Measurements from ENCODE around the gene ALOX12B.
A peak's percentile ranks its signal among the peaks of the same experiment; 100 is the strongest.

The ALOX12B gene

GRCh38 chr17:8075081-8075480, 12.4 kb downstream of the ALOX12B start:
- Histone ChIP-seq H3K9me3 (ENCODE audit: severe bottlenecking) (no peaks in the 10 kb centered on the region), H3K27me3 (ENCODE audit: insufficient read depth, poor library complexity, severe bottlenecking) (no peaks in the 10 kb centered on the region), H3K36me3 (ENCODE audit: low read depth) (no peaks in the 10 kb centered on the region), H3K4me3 (ENCODE audit: severe bottlenecking) (no peak overlapping the region), H3K4me1 (ENCODE audit: insufficient read depth, poor library complexity, severe bottlenecking) (no peaks in the 10 kb centered on the region), H3K27ac (ENCODE audit: poor library complexity, severe bottlenecking) (no peak overlapping the region)
- ATAC-seq (ENCODE audit: low read depth) (no peak), DNase-seq (ENCODE audit: low spot score) (no peak)
- no peak for TF ChIP-seq CTCF (IDR thresholded peaks at IDR 0.05; ENCODE audit: poor library complexity, severe bottlenecking)

- Histone ChIP-seq H3K36me3 (ENCODE audit: low read depth) (no peaks in the 10 kb centered on the region), H3K27ac (ENCODE audit: poor library complexity, severe bottlenecking) (no peak overlapping the region), H3K9me3 (ENCODE audit: severe bottlenecking) (no peaks in the 10 kb centered on the region), H3K4me1 (ENCODE audit: insufficient read depth, poor library complexity, severe bottlenecking) (no peaks in the 10 kb centered on the region), H3K27me3 (ENCODE audit: insufficient read depth, poor library complexity, severe bottlenecking) (no peaks in the 10 kb centered on the region), H3K4me3 (ENCODE audit: severe bottlenecking) (no peak overlapping the region)
- TF ChIP-seq CTCF (IDR thresholded peaks at IDR 0.05; ENCODE audit: poor library complexity, severe bottlenecking): no peak
- DNase-seq (ENCODE audit: low spot score) (no peak), ATAC-seq (ENCODE audit: low read depth) (no peak)
Measured at GRCh38 chr17:8074554-8074953, 13.0 kb downstream of the ALOX12B start.

- peak; percentile 78 for ATAC-seq (ENCODE audit: low read depth)
- H3K27ac ChIP-seq (ENCODE audit: poor library complexity, severe bottlenecking): no peak overlapping the region
- H3K4me3 ChIP-seq (ENCODE audit: severe bottlenecking): peak overlapping the region; percentile 8
- H3K4me1 ChIP-seq (ENCODE audit: insufficient read depth, poor library complexity, severe bottlenecking): no peaks in the 10 kb centered on the region
- TF ChIP-seq CTCF (IDR thresholded peaks at IDR 0.05; ENCODE audit: poor library complexity, severe bottlenecking): peak; percentile 87
- no peaks in the 10 kb centered on the region for H3K27me3 ChIP-seq (ENCODE audit: insufficient read depth, poor library complexity, severe bottlenecking)
- no peaks in the 10 kb centered on the region for H3K36me3 ChIP-seq (ENCODE audit: low read depth)
- no peak for DNase-seq (ENCODE audit: low spot score)
- no peaks in the 10 kb centered on the region for H3K9me3 ChIP-seq (ENCODE audit: severe bottlenecking)
Measured at GRCh38 chr17:8073627-8074484, 13.7 kb downstream of the ALOX12B start.

- no peaks in the 10 kb centered on the region for H3K36me3 ChIP-seq (ENCODE audit: low read depth)
- H3K27me3 ChIP-seq (ENCODE audit: insufficient read depth, poor library complexity, severe bottlenecking): no peaks in the 10 kb centered on the region
- H3K4me3 ChIP-seq (ENCODE audit: severe bottlenecking): no peak overlapping the region
- TF ChIP-seq CTCF (IDR thresholded peaks at IDR 0.05; ENCODE audit: poor library complexity, severe bottlenecking): no peak
- H3K27ac ChIP-seq (ENCODE audit: poor library complexity, severe bottlenecking): no peak overlapping the region
- DNase-seq (ENCODE audit: low spot score) (no peak), ATAC-seq (ENCODE audit: low read depth) (no peak)
- no peaks in the 10 kb centered on the region for H3K4me1 ChIP-seq (ENCODE audit: insufficient read depth, poor library complexity, severe bottlenecking)
- no peaks in the 10 kb centered on the region for H3K9me3 ChIP-seq (ENCODE audit: severe bottlenecking)
Measured at GRCh38 chr17:8072729-8073461, 14.6 kb downstream of the ALOX12B start.
